Mesothelial cell of epicardium (in vitro differentiated cells): ENCODE data around the gene STARD3. TPM values are rescaled to one million over a fixed set of nuclear protein-coding genes. Genes with fewer than 3 reads are reported as not detected.
"Not testable (repeated sequence)": the region's sequence is repeated elsewhere in the genome, so short reads cannot be mapped to it uniquely, and the experiment has no call there.

Experiments
- DNase-seq, 2 experiments: peaks; one replicate each; pipeline ENCODE4 v3.0.0; 2021; ENCODE audit warnings: low spot score in 2 of 2; ENCODE audit not compliant: unreplicated experiment in 2 of 2
- H3K27ac Mint-ChIP-seq: 2 replicates; pipeline ENCODE4 v1.8.0; 2021; ENCODE audit warnings: mixed read lengths
- H3K27me3 Mint-ChIP-seq: 2 replicates; pipeline ENCODE4 v1.8.0; 2021; ENCODE audit warnings: low read depth, mixed read lengths
- H3K36me3 Mint-ChIP-seq: 2 replicates; pipeline ENCODE4 v1.8.0; 2021; ENCODE audit warnings: mixed read lengths
- H3K4me1 Mint-ChIP-seq: 2 replicates; pipeline ENCODE4 v1.8.0; 2021; ENCODE audit warnings: mixed read lengths
- H3K4me3 Mint-ChIP-seq: 2 replicates; pipeline ENCODE4 v1.8.0; 2021; ENCODE audit warnings: mild to moderate bottlenecking, moderate library complexity, mixed read lengths
- H3K9me3 Mint-ChIP-seq: 2 replicates; pipeline ENCODE4 v1.8.0; 2021; ENCODE audit warnings: mixed read lengths
- CTCF ChIP-seq: fragments of 200-600 bp; sonication (generic); IDR thresholded peaks from one replicate; pipeline ENCODE4 v1.5.0; 2021; ENCODE audit warnings: antibody characterized with exemption; ENCODE audit not compliant: unreplicated experiment
- total RNA-seq: library from RNA; stranded (reverse); gene quantifications from 3 replicates; pipeline ENCODE4 v1.2.1, GENCODE V29; 2021

STARD3 gene
- total RNA-seq, result 55.6 to 56.6 TPM (median 56.2 TPM) in 3 replicates

DNA sequence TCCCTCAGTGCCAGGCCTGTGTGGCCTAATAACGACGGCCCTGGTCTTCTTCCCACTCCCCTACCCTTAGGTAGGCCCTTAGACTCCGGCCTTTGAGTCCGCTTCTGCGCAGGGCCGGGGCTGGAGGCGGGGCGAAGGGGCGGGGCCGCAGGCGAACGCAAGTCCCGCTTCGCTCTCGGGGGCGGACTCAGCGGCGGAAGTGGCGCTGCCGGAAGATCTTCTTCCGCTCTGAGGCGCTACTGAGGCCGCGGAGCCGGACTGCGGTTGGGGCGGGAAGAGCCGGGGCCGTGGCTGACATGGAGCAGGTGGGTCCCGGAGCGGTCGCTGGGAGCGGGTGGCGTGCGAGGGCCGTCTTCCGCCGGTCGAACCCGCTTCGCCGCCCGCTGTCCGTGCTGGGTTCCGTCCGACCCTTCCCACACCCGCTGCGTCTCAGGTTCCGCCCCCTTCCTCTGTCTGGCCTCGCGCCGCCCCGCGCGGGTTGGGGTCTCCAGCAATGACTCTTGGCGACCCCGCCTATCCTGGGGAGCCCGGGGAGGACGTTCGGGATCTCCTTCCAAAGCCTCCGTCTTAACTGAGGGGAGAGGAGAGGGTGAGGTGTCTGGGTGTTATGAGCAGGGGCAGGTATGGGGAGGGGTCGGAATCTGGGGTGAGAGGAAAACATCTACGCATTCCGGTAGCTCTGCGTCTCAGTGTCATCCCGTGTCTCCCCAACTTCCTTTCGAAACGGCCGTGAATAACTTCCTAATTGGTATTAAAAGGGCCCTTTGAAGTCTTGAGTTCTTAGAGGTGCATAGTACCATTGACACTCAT is at the start of gene STARD3:
TSS of gene STARD3 (plus strand) at position 218 of the 810 bp plus-strand sequence. CDS start 16,388 bp downstream, outside the sequence.
- TF ChIP-seq CTCF, result no peak
- Mint-ChIP-seq H3K36me3 (no peaks in the 10 kb centered on the region), H3K27me3 (no peaks in the 10 kb centered on the region), H3K4me1 (peaks cover 25% of the 10 kb centered on the region), H3K27ac (peak within 1 kb of the TSS; percentile 87), H3K9me3 (no peaks in the 10 kb centered on the region), H3K4me3 (peak within 1 kb of the TSS; percentile 90)
- peak; percentile 83 to 86 for DNase-seq

- not testable (repeated sequence) for H3K4me1 Mint-ChIP-seq, H3K36me3 Mint-ChIP-seq, DNase-seq, H3K27ac Mint-ChIP-seq, H3K9me3 Mint-ChIP-seq, H3K4me3 Mint-ChIP-seq
- peaks cover 81% of the 10 kb centered on the region for H3K27me3 Mint-ChIP-seq
Observed at GRCh38 chr17:39590180-39590579, 46.8 kb upstream of the STARD3 start.

GRCh38 chr17:39591958-39592954 is 44.7 kb upstream of the STARD3 start:
- Mint-ChIP-seq H3K36me3 (no peaks in the 10 kb centered on the region), H3K4me3 (no peak overlapping the region), H3K4me1 (no peaks in the 10 kb centered on the region), H3K27me3 (peaks cover 94% of the 10 kb centered on the region), H3K27ac (no peak overlapping the region), H3K9me3 (no peaks in the 10 kb centered on the region)
- peak in 1 of 2 experiments; percentile 69 for DNase-seq
- TF ChIP-seq CTCF, result no peak

DNA sequence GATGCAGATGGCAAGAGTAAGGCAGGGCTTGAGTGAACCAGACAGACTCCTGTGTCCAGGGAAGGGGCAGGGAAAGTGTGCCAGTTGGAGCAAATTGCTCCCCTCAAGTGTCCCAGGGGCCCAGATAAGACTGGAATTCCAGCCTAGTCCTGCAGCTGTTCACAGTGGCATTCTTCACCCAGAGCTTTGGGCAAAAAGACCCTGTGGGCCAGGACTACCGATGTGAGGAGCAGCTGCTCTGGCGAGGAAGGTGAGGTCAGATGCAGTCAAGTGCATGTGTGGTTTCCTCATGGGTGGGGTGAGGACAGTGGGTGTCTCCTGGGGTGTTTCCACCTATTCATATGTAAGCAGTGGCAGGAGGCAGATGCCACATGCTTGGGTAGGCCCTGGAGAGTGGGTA is 43.6 kb upstream of the STARD3 start:
- no peak for DNase-seq
- Mint-ChIP-seq H3K27ac (no peak overlapping the region), H3K4me1 (no peaks in the 10 kb centered on the region), H3K36me3 (no peaks in the 10 kb centered on the region), H3K9me3 (no peaks in the 10 kb centered on the region), H3K27me3 (peaks cover 95% of the 10 kb centered on the region), H3K4me3 (no peak overlapping the region)
- TF ChIP-seq CTCF, result no peak

DNA sequence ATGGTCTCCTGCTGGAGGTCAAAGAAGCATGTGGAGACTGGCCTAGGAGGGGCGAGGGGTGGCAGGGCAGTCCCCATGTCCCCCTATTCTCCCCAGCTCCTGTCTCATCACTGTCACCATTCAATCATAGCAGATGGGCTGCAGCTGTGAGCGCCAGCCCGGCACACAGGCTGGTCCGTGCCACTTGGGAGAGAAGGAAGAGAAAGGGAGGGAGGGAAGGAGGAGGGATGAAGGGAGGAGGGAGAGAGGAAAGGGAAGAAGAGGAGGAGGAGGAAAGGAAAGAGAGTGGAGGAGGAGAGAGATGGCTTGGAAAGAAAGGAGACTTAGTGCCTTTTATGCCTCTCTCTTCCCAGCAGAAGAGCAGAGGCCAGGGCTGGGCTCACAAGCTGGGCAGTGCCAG is 41.6 kb upstream of the STARD3 start:
- Mint-ChIP-seq H3K4me3 (no peak overlapping the region), H3K36me3 (no peaks in the 10 kb centered on the region), H3K9me3 (no peaks in the 10 kb centered on the region), H3K27me3 (peaks cover 96% of the 10 kb centered on the region), H3K4me1 (peaks cover 2% of the 10 kb centered on the region), H3K27ac (no peak overlapping the region)
- TF ChIP-seq CTCF, result no peak
- no peak for DNase-seq
